SK-N-SH treated with all-trans-retinoic acid at 6 μM for 48 hours (cell line): ENCODE results near the gene BRD2.

Source experiments
- ARNTL ChIP-seq: fragments of 450-650 bp; formaldehyde crosslinking; IDR thresholded peaks from 2 replicates; pipeline ENCODE4 v1.5.0; 2020; ENCODE audit warnings: low read depth, mild to moderate bottlenecking, moderate library complexity, borderline replicate concordance
- GLIS3 ChIP-seq: fragments of 250-450 bp; sonication (Bioruptor Pico); IDR thresholded peaks from 2 replicates; pipeline ENCODE4 v1.5.0; 2020; ENCODE audit warnings: mild to moderate bottlenecking, moderate library complexity
- OSR1 ChIP-seq: fragments of 250-450 bp; sonication (Bioruptor Pico); IDR thresholded peaks from 2 replicates; pipeline ENCODE4 v1.8.0; 2022; ENCODE audit warnings: moderate library complexity, mild to moderate bottlenecking, inconsistent platforms
- PATZ1 ChIP-seq: fragments of 250-450 bp; sonication (Bioruptor Pico); IDR thresholded peaks from 2 replicates; pipeline ENCODE4 v1.8.0; 2020; ENCODE audit warnings: mild to moderate bottlenecking, moderate library complexity, borderline replicate concordance
- POU6F1 ChIP-seq: fragments of 250-450 bp; sonication (Bioruptor Pico); IDR thresholded peaks from 2 replicates; pipeline ENCODE4 v1.8.0; 2021; ENCODE audit warnings: low read depth, mild to moderate bottlenecking, moderate library complexity, borderline replicate concordance
- TOX ChIP-seq: fragments of 250-450 bp; sonication (Bioruptor Pico); IDR thresholded peaks from 2 replicates; pipeline ENCODE4 v1.8.0; 2021; ENCODE audit warnings: mild to moderate bottlenecking, moderate library complexity, borderline replicate concordance
- TSHZ2 ChIP-seq: fragments of 250-450 bp; sonication (Bioruptor Pico); IDR thresholded peaks from 2 replicates; pipeline ENCODE4 v1.5.0; 2020; ENCODE audit warnings: mild to moderate bottlenecking, moderate library complexity
- ZFP3 ChIP-seq: fragments of 250-450 bp; sonication (Bioruptor Pico); IDR thresholded peaks from 2 replicates; pipeline ENCODE4 v1.5.0; 2020; ENCODE audit warnings: mild to moderate bottlenecking, moderate library complexity
- ZFP30 ChIP-seq: fragments of 450-650 bp; formaldehyde crosslinking; IDR thresholded peaks from 2 replicates; pipeline ENCODE4 v1.5.0; 2022; ENCODE audit warnings: mild to moderate bottlenecking, moderate library complexity
- ZNF565 ChIP-seq: fragments of 450-650 bp; formaldehyde crosslinking; conservative IDR thresholded peaks from 2 replicates; pipeline ENCODE4 v1.5.0; 2020; ENCODE audit warnings: low read depth, mild to moderate bottlenecking, moderate library complexity
- ZNF70 ChIP-seq: fragments of 450-650 bp; formaldehyde crosslinking; IDR thresholded peaks from 2 replicates; pipeline ENCODE4 v1.5.0; 2020; ENCODE audit warnings: mild to moderate bottlenecking, moderate library complexity
- ZNF8 ChIP-seq: fragments of 450-650 bp; formaldehyde crosslinking; IDR thresholded peaks from 2 replicates; pipeline ENCODE4 v1.5.0; 2020; ENCODE audit warnings: mild to moderate bottlenecking, moderate library complexity

GRCh38 chr6:32971242-32971580, 2.8 kb downstream of the BRD2 start:
- TF ChIP-seq ZFP30 (CRISPR knock-in tag) (no peak), ZNF70 (no peak), TSHZ2 (CRISPR knock-in tag) (no peak), TOX (CRISPR knock-in tag) (no peak), ZNF8 (CRISPR knock-in tag) (no peak), ZFP3 (CRISPR knock-in tag) (no peak), POU6F1 (CRISPR knock-in tag) (no peak), GLIS3 (CRISPR knock-in tag) (no peak), OSR1 (CRISPR knock-in tag) (no peak), ARNTL (CRISPR knock-in tag) (no peak), ZNF565 (CRISPR knock-in tag) (no peak), PATZ1 (no peak)
